Suppressor macrophage treated with lipopolysaccharide for 4 hours (primary cell): Measurements from ENCODE around the gene SDC3.

ENCODE experiments used
- DNase-seq: peaks from one replicate; pipeline ENCODE4 v3.0.0-alpha.2; 2020

Gene SDC3

GRCh38 chr1:30887485-30888315 lies 20.9 kb downstream of the SDC3 start:
- DNase-seq, result no peak

GRCh38 chr1:30886710-30887428 lies 21.7 kb downstream of the SDC3 start:
- no peak for DNase-seq

- DNase-seq, result no peak
Observed at GRCh38 chr1:30885570-30886522, 22.7 kb downstream of the SDC3 start.

GRCh38 chr1:30884723-30885122 lies 23.8 kb downstream of the SDC3 start:
- DNase-seq, result no peak

- no peak for DNase-seq
Observed at GRCh38 chr1:30883389-30884172, 25.0 kb downstream of the SDC3 start.

- no peak for DNase-seq
Observed at GRCh38 chr1:30882678-30883388, 25.7 kb downstream of the SDC3 start.

GRCh38 chr1:30881319-30882181 lies 27.0 kb downstream of the SDC3 start:
- DNase-seq, result no peak

- DNase-seq, result no peak
Observed at GRCh38 chr1:30880678-30881318, 27.8 kb downstream of the SDC3 start.

- DNase-seq, result no peak
Observed at GRCh38 chr1:30879940-30880677, 28.4 kb downstream of the SDC3 start.

GRCh38 chr1:30879126-30879786 lies 29.3 kb downstream of the SDC3 start:
- peak; percentile 9 for DNase-seq

GRCh38 chr1:30878559-30878958 lies 30.0 kb downstream of the SDC3 start:
- DNase-seq, result no peak

GRCh38 chr1:30878016-30878415 lies 30.5 kb downstream of the SDC3 start:
- no peak for DNase-seq

- DNase-seq, result peak; percentile 87
Observed at GRCh38 chr1:30877205-30877912, 31.2 kb downstream of the SDC3 start.

- DNase-seq, result no peak
Observed at GRCh38 chr1:30876451-30877204, 31.9 kb downstream of the SDC3 start.

GRCh38 chr1:30875916-30876315 lies 32.6 kb downstream of the SDC3 start:
- no peak for DNase-seq

- DNase-seq, result no peak
Observed at GRCh38 chr1:30875197-30875596, 33.4 kb downstream of the SDC3 start.

GRCh38 chr1:30874176-30874575 lies 34.4 kb downstream of the SDC3 start:
- no peak for DNase-seq

- DNase-seq, result no peak
Observed at GRCh38 chr1:30872948-30873263, 35.7 kb downstream of the SDC3 start.
